HepG2 (cell line): ENCODE measurements around the gene CD7. TPM values are rescaled to one million over a fixed set of nuclear protein-coding genes. Genes with fewer than 3 reads are reported as not detected.

Experiments used
- AKAP8 ChIP-seq: sonication (generic); formaldehyde crosslinking; IDR thresholded peaks from 2 replicates; pipeline ENCODE4 v1.5.1; 2020; ENCODE audit warnings: mild to moderate bottlenecking, missing genetic modification reagents
- BHLHE40 ChIP-seq: IDR thresholded peaks from 2 replicates; pipeline ENCODE4 v1.6.1; 2011; ENCODE audit warnings: low read length, improper control_type of control experiment
- GABPA ChIP-seq, 2 experiments: IDR thresholded peaks; 2 replicates each; pipeline ENCODE4 v1.6.1; 2011 to 2016; ENCODE audit warnings: low read depth in 2 of 2, low read length in 1 of 2, missing biosample characterization in 1 of 2, missing genetic modification characterization in 1 of 2
- HOXD1 ChIP-seq: sonication (generic); formaldehyde crosslinking; IDR thresholded peaks from 2 replicates; pipeline ENCODE4 v1.5.0; 2020; ENCODE audit warnings: missing genetic modification reagents
- POGZ ChIP-seq: sonication (generic); formaldehyde crosslinking; IDR thresholded peaks from 2 replicates; pipeline ENCODE4 v1.4.0; 2020; ENCODE audit warnings: mild to moderate bottlenecking, missing genetic modification reagents
- RBFOX2 ChIP-seq: fragments of 200-400 bp; formaldehyde crosslinking; IDR thresholded peaks from 2 replicates; pipeline ENCODE4 v1.6.1; 2017; ENCODE audit warnings: low read depth, mild to moderate bottlenecking, low read length
- RFXAP ChIP-seq: sonication (generic); formaldehyde crosslinking; IDR thresholded peaks from 2 replicates; pipeline ENCODE4 v1.4.0; 2020; ENCODE audit warnings: missing genetic modification reagents, borderline replicate concordance
- SP1 ChIP-seq, 2 experiments: fragments of 450-650 bp in 1 of 2; sonication (generic) in 1 of 2; formaldehyde crosslinking in 1 of 2; IDR thresholded peaks; 2 replicates each; pipeline versions ENCODE4 v1.4.0 to v1.6.1; 2016 to 2020; ENCODE audit warnings: missing genetic modification reagents in 1 of 2
- THAP11 ChIP-seq: IDR thresholded peaks from 2 replicates; pipeline ENCODE4 v1.6.1; 2016; ENCODE audit warnings: missing biosample characterization, missing genetic modification reagents
- ZBTB1 ChIP-seq: sonication (generic); formaldehyde crosslinking; IDR thresholded peaks from 2 replicates; pipeline ENCODE4 v1.4.0; 2020; ENCODE audit warnings: missing genetic modification reagents, borderline replicate concordance
- ZFP90 ChIP-seq: sonication (generic); formaldehyde crosslinking; IDR thresholded peaks from 2 replicates; pipeline ENCODE4 v1.8.0; 2022; ENCODE audit warnings: missing genetic modification reagents, mild to moderate bottlenecking, inconsistent platforms, borderline replicate concordance
- ZNF138 ChIP-seq: sonication (generic); formaldehyde crosslinking; IDR thresholded peaks from 2 replicates; pipeline ENCODE4 v1.5.0; 2020; ENCODE audit warnings: mild to moderate bottlenecking, low read depth, missing genetic modification reagents
- ZNF20 ChIP-seq: sonication (generic); formaldehyde crosslinking; IDR thresholded peaks from 2 replicates; pipeline ENCODE4 v1.4.0; 2020; ENCODE audit warnings: mild to moderate bottlenecking, moderate library complexity, missing genetic modification reagents
- ZNF430 ChIP-seq: sonication (generic); formaldehyde crosslinking; IDR thresholded peaks from 2 replicates; pipeline ENCODE4 v1.9.0; 2021; ENCODE audit warnings: mild to moderate bottlenecking, missing genetic modification reagents
- ZNF562 ChIP-seq: sonication (generic); formaldehyde crosslinking; IDR thresholded peaks from 2 replicates; pipeline ENCODE4 v1.8.0; 2022; ENCODE audit warnings: missing genetic modification reagents, borderline replicate concordance
- ZNF670 ChIP-seq: sonication (generic); formaldehyde crosslinking; IDR thresholded peaks from 2 replicates; pipeline ENCODE4 v1.8.0; 2022; ENCODE audit warnings: mild to moderate bottlenecking, missing genetic modification reagents, borderline replicate concordance
- polyA plus RNA-seq, 8 experiments: library from polyadenylated mRNA; depleted of rRNA in 3 of 8; stranded (reverse) in 7 of 8; unstranded in 1 of 8; fragments of >200 nt; fragmentation: Illumina TruSeq in 4 of 8; extraction: Trizol in 4 of 8; gene quantifications; 2 replicates each; pipeline versions ENCODE4 v1.2.1 to v1.2.3, GENCODE V29; 2011 to 2016; ENCODE audit warnings: low read depth in 4 of 8, missing spikeins in 1 of 8, mixed read lengths in 1 of 8; ENCODE audit not compliant: insufficient read depth in 1 of 8
- total RNA-seq, 5 experiments: library from RNA; depleted of rRNA; stranded (reverse); fragments of >200 nt; fragmentation: Illumina TruSeq; extraction: Trizol; gene quantifications; 2 replicates each; pipeline ENCODE4 v1.2.3, GENCODE V29; 2016; ENCODE audit warnings: low read depth in 1 of 5
- TF ChIP-seq, protein P1 (sequence below): sonication (generic); formaldehyde crosslinking; IDR thresholded peaks from 2 replicates; pipeline ENCODE4 v1.4.0; 2020; ENCODE audit warnings: missing genetic modification reagents
- TF ChIP-seq, protein P2 (sequence below): sonication (generic); formaldehyde crosslinking; IDR thresholded peaks from 2 replicates; pipeline ENCODE4 v1.8.1; 2023; ENCODE audit warnings: mild to moderate bottlenecking, moderate library complexity, missing genetic modification reagents
- TF ChIP-seq, protein P3 (sequence below): sonication (generic); formaldehyde crosslinking; IDR thresholded peaks from 2 replicates; pipeline ENCODE4 v1.5.0; 2020; ENCODE audit warnings: mild to moderate bottlenecking, missing genetic modification reagents
- TF ChIP-seq, protein P4 (sequence below): sonication (generic); formaldehyde crosslinking; conservative IDR thresholded peaks from 2 replicates; pipeline ENCODE4 v1.8.0; 2022; ENCODE audit warnings: mild to moderate bottlenecking, moderate library complexity, missing genetic modification reagents

The CD7 gene
- total and polyA plus RNA-seq, 2 of the 13 experiments (the other 11 are each of a cell fraction or from before 2014, with no cell fraction given) = 67.6 to 76.4 TPM

DNA sequence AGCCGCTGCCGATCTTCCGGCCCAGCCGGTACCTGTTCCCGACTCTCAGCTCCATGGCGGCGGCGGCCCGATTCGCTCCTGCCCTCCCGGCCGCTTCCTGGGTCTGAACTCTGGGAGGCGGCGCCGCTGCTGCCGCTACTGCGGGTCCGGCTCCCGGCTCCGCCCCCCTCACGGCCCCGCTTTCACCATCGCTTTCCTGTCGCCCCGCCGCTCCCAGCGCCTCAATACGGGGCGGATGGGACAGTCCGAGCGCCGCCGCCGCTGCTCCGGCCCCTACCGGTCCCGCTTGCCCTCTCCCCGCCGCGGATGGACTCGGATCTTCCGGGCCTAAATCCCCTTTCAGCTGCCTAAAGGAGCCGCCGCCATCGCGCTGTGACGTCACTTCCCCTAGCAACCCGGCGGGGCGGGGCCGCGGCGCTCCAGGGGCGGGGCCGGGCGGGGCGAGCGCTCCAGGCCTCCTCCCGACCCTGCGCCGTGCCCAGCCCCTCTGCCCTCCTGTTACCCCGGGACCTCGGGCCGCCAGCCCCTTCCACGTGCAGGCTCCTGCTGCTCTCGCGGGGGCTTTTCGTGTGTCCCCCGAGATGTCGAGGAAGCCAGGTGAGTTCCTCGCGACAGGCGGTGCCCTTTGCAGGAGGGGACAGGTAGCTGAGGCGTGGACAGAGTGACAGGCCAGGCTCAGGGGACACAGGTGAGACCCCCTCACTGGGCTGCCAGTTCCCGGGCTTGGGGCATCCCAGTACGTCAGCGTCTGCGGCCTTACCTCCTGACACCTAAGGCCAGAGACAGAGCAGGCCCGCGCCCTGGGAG, 43.9 kb downstream of the CD7 start, which contains the start of gene CSNK1D (continued):
- TF ChIP-seq, protein P1, sequence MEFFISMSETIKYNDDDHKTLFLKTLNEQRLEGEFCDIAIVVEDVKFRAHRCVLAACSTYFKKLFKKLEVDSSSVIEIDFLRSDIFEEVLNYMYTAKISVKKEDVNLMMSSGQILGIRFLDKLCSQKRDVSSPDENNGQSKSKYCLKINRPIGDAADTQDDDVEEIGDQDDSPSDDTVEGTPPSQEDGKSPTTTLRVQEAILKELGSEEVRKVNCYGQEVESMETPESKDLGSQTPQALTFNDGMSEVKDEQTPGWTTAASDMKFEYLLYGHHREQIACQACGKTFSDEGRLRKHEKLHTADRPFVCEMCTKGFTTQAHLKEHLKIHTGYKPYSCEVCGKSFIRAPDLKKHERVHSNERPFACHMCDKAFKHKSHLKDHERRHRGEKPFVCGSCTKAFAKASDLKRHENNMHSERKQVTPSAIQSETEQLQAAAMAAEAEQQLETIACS (CRISPR knock-in tag) = no peak
- TF ChIP-seq ZNF20 (peak; percentile 71), HOXD1 (peak; percentile 76; the same call in 1 of the 2 replicates), POGZ (CRISPR knock-in tag) (peak; percentile 59; the same call in 1 of the 2 replicates), AKAP8 (peak; percentile 79; the same call in 1 of the 2 replicates), ZBTB1 (CRISPR knock-in tag) (no peak), SP1 (IDR thresholded peaks at IDR 0.05) (no peak; the same call in 1 of the 2 replicates), SP1 (CRISPR knock-in tag; IDR thresholded peaks at IDR 0.05) (peak; percentile 85), GABPA (IDR thresholded peaks at IDR 0.05; ENCODE audit: low read depth, low read length) (peak; percentile 61), GABPA (CRISPR knock-in tag; IDR thresholded peaks at IDR 0.05; ENCODE audit: low read depth) (peak; percentile 84), ZNF430 (CRISPR knock-in tag) (peak; percentile 86), ZNF562 (CRISPR knock-in tag) (no peak), THAP11 (CRISPR knock-in tag) (peak; percentile 85), RFXAP (peak; percentile 96), ZNF670 (CRISPR knock-in tag) (peak; percentile 82; the same call in 1 of the 2 replicates), RBFOX2 (peak; percentile 98), ZNF138 (CRISPR knock-in tag) (no peak), ZFP90 (CRISPR knock-in tag) (peak; percentile 54; the same call in 1 of the 2 replicates), BHLHE40 (peak; percentile 32; the same call in 1 of the 2 replicates)
- TF ChIP-seq, protein P2, sequence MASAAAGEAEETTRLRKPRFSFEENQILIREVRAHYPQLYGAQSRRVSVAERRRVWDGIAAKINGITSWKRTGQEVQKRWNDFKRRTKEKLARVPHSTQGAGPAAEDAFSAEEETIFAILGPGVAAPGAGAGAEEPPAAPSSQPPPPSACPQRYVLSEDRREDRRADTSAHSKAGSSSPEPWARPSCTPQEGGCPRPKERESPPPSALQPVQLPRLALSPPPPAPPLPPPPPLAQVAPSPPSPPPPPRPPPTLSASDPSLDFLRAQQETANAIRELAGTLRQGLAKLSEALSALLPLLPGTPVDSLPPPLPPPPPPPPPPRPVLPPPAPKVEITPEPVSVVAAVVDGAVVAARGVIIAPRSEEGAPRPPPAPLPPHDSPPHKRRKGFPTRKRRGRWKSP = peak; percentile 90
- TF ChIP-seq, protein P3, sequence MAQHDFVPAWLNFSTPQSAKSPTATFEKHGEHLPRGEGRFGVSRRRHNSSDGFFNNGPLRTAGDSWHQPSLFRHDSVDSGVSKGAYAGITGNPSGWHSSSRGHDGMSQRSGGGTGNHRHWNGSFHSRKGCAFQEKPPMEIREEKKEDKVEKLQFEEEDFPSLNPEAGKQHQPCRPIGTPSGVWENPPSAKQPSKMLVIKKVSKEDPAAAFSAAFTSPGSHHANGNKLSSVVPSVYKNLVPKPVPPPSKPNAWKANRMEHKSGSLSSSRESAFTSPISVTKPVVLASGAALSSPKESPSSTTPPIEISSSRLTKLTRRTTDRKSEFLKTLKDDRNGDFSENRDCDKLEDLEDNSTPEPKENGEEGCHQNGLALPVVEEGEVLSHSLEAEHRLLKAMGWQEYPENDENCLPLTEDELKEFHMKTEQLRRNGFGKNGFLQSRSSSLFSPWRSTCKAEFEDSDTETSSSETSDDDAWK (CRISPR knock-in tag) = no peak
- TF ChIP-seq, protein P4, sequence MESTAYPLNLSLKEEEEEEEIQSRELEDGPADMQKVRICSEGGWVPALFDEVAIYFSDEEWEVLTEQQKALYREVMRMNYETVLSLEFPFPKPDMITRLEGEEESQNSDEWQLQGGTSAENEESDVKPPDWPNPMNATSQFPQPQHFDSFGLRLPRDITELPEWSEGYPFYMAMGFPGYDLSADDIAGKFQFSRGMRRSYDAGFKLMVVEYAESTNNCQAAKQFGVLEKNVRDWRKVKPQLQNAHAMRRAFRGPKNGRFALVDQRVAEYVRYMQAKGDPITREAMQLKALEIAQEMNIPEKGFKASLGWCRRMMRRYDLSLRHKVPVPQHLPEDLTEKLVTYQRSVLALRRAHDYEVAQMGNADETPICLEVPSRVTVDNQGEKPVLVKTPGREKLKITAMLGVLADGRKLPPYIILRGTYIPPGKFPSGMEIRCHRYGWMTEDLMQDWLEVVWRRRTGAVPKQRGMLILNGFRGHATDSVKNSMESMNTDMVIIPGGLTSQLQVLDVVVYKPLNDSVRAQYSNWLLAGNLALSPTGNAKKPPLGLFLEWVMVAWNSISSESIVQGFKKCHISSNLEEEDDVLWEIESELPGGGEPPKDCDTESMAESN (CRISPR knock-in tag) = peak; percentile 91; the same call in 1 of the 2 replicates
